ENCODE measurements around the gene CACNA2D1. TPM values are rescaled to one million over a fixed set of nuclear protein-coding genes. Genes with fewer than 3 reads are reported as not detected.

Gene CACNA2D1
- total RNA-seq, 4 donors from 2014 or later = 30.6 to 60.0 (median 45.7) TPM

GRCh38 chr7:81934596-81935301, 508.8 kb downstream of the CACNA2D1 start:
- H3K36me3 ChIP-seq = no peaks in the 10 kb centered on the region
- no peak overlapping the region for H3K27ac ChIP-seq (replicated peaks in 1 of 4)
- WGBS = 62% methylated on average over 6 of the region's 6 CpGs
- H3K9me3 ChIP-seq = no peaks in the 10 kb centered on the region
- H3K27me3 ChIP-seq = no peaks in the 10 kb centered on the region
- TF ChIP-seq CTCF (IDR thresholded peaks at IDR 0.05) = no peak
- TF ChIP-seq POLR2A (IDR thresholded peaks at IDR 0.05; ENCODE audit: low read depth) = no peak
- no peak for TF ChIP-seq POLR2AphosphoS5 (IDR thresholded peaks at IDR 0.05)
- TF ChIP-seq EP300 (IDR thresholded peaks at IDR 0.05) = no peak
- H3K4me3 ChIP-seq = no peak overlapping the region
- no peak for DNase-seq (ENCODE audit: extremely low spot score)
- no peaks in the 10 kb centered on the region for H3K4me1 ChIP-seq
- intact Hi-C loops (cut with DNase I) = no loop called here

GRCh38 chr7:81932936-81933335, 510.6 kb downstream of the CACNA2D1 start:
- H3K9me3 ChIP-seq = no peaks in the 10 kb centered on the region
- intact Hi-C loops (cut with DNase I) = no loop called here
- DNase-seq (ENCODE audit: extremely low spot score) = no peak
- H3K27me3 ChIP-seq = no peaks in the 10 kb centered on the region
- no peaks in the 10 kb centered on the region for H3K4me1 ChIP-seq
- TF ChIP-seq POLR2AphosphoS5 (IDR thresholded peaks at IDR 0.05) (no peak), POLR2A (IDR thresholded peaks at IDR 0.05; ENCODE audit: low read depth) (no peak), EP300 (IDR thresholded peaks at IDR 0.05) (no peak), CTCF (IDR thresholded peaks at IDR 0.05) (no peak)
- no peaks in the 10 kb centered on the region for H3K36me3 ChIP-seq
- H3K27ac ChIP-seq (replicated peaks in 1 of 4) = no peak overlapping the region
- H3K4me3 ChIP-seq = no peak overlapping the region
- WGBS = 84% methylated on average over 2 of the region's 2 CpGs

DNA sequence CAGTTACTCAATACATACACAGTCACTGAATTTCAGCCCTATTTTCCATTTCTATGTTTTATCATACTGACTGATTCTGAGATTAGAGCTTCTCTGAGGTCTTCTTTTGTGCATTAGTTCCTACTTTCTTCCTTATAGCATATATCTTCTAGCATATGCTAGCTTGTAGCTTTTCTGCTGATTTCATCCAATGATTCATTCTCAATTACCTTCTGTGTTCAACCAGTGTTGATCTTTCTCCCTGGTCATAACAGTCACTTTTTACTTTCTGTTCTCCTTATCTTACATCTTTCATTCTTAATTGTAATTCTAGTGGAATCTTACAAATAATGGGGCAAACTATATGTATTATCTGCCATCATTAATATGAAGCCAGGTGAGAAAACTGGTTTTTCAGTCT, 514.2 kb downstream of the CACNA2D1 start:
- H3K27ac ChIP-seq (replicated peaks in 1 of 4) = no peak overlapping the region
- no peaks in the 10 kb centered on the region for H3K4me1 ChIP-seq
- H3K27me3 ChIP-seq = no peaks in the 10 kb centered on the region
- H3K4me3 ChIP-seq = no peak overlapping the region
- no peaks in the 10 kb centered on the region for H3K9me3 ChIP-seq
- no peaks in the 10 kb centered on the region for H3K36me3 ChIP-seq
- DNase-seq (ENCODE audit: extremely low spot score) = no peak
- no peak for TF ChIP-seq CTCF (IDR thresholded peaks at IDR 0.05)
- TF ChIP-seq EP300 (IDR thresholded peaks at IDR 0.05) = no peak
- TF ChIP-seq POLR2AphosphoS5 (IDR thresholded peaks at IDR 0.05) = no peak
- no peak for TF ChIP-seq POLR2A (IDR thresholded peaks at IDR 0.05; ENCODE audit: low read depth)
- intact Hi-C loops (cut with DNase I) = no loop called here

DNA sequence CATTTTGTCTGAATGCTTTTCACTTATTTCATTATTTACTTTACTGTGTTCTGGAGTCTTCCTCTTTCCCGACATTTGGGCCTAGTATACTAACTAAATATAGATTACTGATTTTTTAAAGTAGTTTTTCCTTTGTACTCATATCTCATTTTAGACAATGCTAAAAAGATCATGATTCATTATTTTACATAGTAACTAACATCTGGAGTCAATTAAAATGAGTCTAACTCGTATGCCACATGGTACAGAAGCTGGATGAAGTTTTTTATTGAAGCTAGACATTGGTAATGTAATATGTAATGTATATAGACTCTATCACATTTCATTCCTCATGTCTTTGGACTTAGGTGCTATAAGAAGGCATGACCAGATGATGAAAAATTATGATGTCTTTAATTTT, 517.4 kb downstream of the CACNA2D1 start:
- Histone ChIP-seq H3K4me1 (no peaks in the 10 kb centered on the region), H3K27ac (replicated peaks in 1 of 4) (no peak overlapping the region), H3K36me3 (no peaks in the 10 kb centered on the region), H3K27me3 (no peaks in the 10 kb centered on the region), H3K9me3 (no peaks in the 10 kb centered on the region), H3K4me3 (no peak overlapping the region)
- 56% methylated on average over 2 of the region's 2 CpGs for WGBS
- DNase-seq (ENCODE audit: extremely low spot score) = no peak
- intact Hi-C loops (cut with DNase I) = no loop called here
- TF ChIP-seq EP300 (IDR thresholded peaks at IDR 0.05) (no peak), POLR2A (IDR thresholded peaks at IDR 0.05; ENCODE audit: low read depth) (no peak), CTCF (IDR thresholded peaks at IDR 0.05) (no peak), POLR2AphosphoS5 (IDR thresholded peaks at IDR 0.05) (no peak)

DNA sequence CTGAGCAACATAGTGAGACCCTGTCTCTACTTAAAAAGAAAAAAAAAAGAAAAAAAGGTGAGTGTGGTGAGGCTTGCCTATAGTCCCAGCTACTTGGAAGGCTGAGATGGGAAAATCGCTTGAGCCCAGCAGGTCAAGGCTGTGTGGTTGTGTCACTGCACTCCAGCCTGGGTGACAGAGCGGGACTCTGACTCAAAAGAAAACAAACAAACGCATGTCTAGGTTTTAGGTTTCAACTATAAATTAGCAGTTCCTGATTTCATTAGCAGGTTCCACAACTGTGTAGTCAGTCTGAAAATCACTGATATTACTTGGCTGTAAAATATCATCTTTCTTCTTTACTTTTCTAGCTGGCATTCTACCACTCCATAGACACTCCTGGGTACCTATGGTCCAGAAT, 518.0 kb downstream of the CACNA2D1 start:
- Histone ChIP-seq H3K4me3 (no peak overlapping the region), H3K27me3 (no peaks in the 10 kb centered on the region), H3K9me3 (no peaks in the 10 kb centered on the region), H3K4me1 (no peaks in the 10 kb centered on the region), H3K36me3 (no peaks in the 10 kb centered on the region), H3K27ac (replicated peaks in 1 of 4) (no peak overlapping the region)
- DNase-seq (ENCODE audit: extremely low spot score) = no peak
- intact Hi-C loops (cut with DNase I) = no loop called here
- 95% methylated on average over 3 of the region's 3 CpGs for WGBS
- no peak for TF ChIP-seq POLR2A (IDR thresholded peaks at IDR 0.05; ENCODE audit: low read depth)
- no peak for TF ChIP-seq EP300 (IDR thresholded peaks at IDR 0.05)
- no peak for TF ChIP-seq CTCF (IDR thresholded peaks at IDR 0.05)
- TF ChIP-seq POLR2AphosphoS5 (IDR thresholded peaks at IDR 0.05) = no peak
